Astrocyte of the cerebellum (primary cell): ENCODE data around the gene TRMT6.

Experiments used
- DNase-seq: peaks from one replicate; pipeline ENCODE4 v3.0.0-alpha.2; 2011; ENCODE audit warnings: low read depth
- H3K4me3 ChIP-seq: 2 replicates; pipeline ENCODE4 v1.5.1; 2011; ENCODE audit warnings: mild to moderate bottlenecking, low read depth, low read length, moderate library complexity
- CTCF ChIP-seq: IDR thresholded peaks from 2 replicates; pipeline ENCODE4 v1.5.1; 2012; ENCODE audit warnings: low read length, low read depth, moderate library complexity, mild to moderate bottlenecking; ENCODE audit errors: missing control alignments
- in situ Hi-C: cut with HindIII; loops from 2 replicates; pipeline ENCODE4 v1.10.0; 2017; ENCODE audit warnings: low sequenced_read_pairs

The TRMT6 gene

GRCh38 chr20:5899444-5899843, 50.9 kb downstream of the TRMT6 start:
- in situ Hi-C loops: no loop called here
- no peak for TF ChIP-seq CTCF
- no peak for DNase-seq
- H3K4me3 ChIP-seq: no peak overlapping the region

GRCh38 chr20:5895626-5896025, 54.7 kb downstream of the TRMT6 start:
- in situ Hi-C loops: no loop called here
- TF ChIP-seq CTCF: no peak
- no peak overlapping the region for H3K4me3 ChIP-seq
- DNase-seq: no peak

GRCh38 chr20:5893621-5894020, 56.7 kb downstream of the TRMT6 start:
- in situ Hi-C loops: no loop called here
- no peak overlapping the region for H3K4me3 ChIP-seq
- no peak for DNase-seq
- TF ChIP-seq CTCF: no peak

GRCh38 chr20:5893052-5893451, 57.3 kb downstream of the TRMT6 start:
- no peak overlapping the region for H3K4me3 ChIP-seq
- TF ChIP-seq CTCF: no peak
- no peak for DNase-seq
- in situ Hi-C loops: no loop called here

- no peak for TF ChIP-seq CTCF
- no peak for DNase-seq
- in situ Hi-C loops: no loop called here
- no peak overlapping the region for H3K4me3 ChIP-seq
Measured at GRCh38 chr20:5890773-5891441, 59.4 kb downstream of the TRMT6 start.

GRCh38 chr20:5888041-5888440, 62.3 kb downstream of the TRMT6 start:
- no peak overlapping the region for H3K4me3 ChIP-seq
- in situ Hi-C loops: no loop called here
- TF ChIP-seq CTCF: no peak
- DNase-seq: no peak

GRCh38 chr20:5887386-5887785, 62.9 kb downstream of the TRMT6 start:
- no peak overlapping the region for H3K4me3 ChIP-seq
- in situ Hi-C loops: no loop called here
- DNase-seq: no peak
- no peak for TF ChIP-seq CTCF
